Left ventricle myocardium superior (tissue), 1 donor: Measurements from ENCODE around the gene RSPO4. TPM values are rescaled to one million over a fixed set of nuclear protein-coding genes. Genes with fewer than 3 reads are reported as not detected.

Experiments used
- ATAC-seq: fragments of 200-7000 bp; cut with Tn5 transposase; one replicate; pipeline ENCODE4 v1.9.1; 2020; ENCODE audit warnings: mild to moderate bottlenecking, moderate library complexity
- DNase-seq: peaks from one replicate; pipeline ENCODE4 v3.0.0-alpha.2; 2020
- intact Hi-C: fragments of 100-400 bp; cut with micrococcal nuclease; formaldehyde crosslinking; loops from one replicate; pipeline ENCODE4 v1.11.0; 2022
- total RNA-seq: library from RNA; stranded (reverse); fragmentation: NEBNext Ultra II Directional; extraction: Animal tissue kit (Norgen Biotek cat#: 25700); gene quantifications from one replicate; pipeline ENCODE4 v1.2.1, GENCODE V29; 2021
- donor health status: DM: no; HTN: yes; CAD: no; lungs with severe emphysema.

RSPO4 gene
- total RNA-seq, 1 donor from 2014 or later: 0.42 TPM

DNA sequence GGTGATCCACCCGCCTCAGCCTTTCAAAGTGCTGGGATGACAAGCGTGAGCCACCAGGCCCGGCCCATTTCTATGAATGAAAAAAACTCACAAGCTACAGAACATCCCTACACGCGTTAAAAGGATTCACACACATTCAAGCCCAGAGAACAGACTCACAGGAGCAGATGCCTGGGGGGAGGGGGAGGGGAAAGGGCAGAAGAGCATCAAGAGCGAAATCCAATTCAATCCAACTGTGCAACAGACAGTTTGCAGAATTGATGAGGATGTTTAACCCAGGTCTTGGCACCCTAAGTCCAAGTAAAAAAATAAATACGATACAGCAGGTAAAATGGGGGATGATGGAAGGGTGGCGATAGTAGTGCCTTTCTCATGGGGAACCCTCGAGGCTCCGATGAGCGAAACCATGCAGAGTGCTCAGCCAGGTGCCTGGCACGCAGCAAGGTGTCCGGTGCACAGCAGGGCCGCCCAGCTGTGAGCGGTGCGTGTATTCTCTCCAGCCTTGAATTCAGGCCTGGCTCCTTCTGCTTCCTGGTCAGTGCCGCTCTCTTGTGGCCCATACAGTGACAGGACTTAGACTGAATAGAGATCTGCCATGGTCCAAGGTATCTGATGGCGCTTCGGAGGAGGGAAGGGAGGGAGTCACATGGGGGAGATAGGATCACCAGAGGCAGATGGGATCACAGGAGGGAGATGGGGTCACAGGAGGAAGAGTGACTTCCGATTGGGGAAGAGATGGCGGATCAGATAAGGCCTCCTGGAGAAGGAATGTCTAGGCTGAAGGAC, 50.5 kb downstream of the RSPO4 start:
- intact Hi-C loops: no loop called here
- DNase-seq (no peak), ATAC-seq (no peak)

DNA sequence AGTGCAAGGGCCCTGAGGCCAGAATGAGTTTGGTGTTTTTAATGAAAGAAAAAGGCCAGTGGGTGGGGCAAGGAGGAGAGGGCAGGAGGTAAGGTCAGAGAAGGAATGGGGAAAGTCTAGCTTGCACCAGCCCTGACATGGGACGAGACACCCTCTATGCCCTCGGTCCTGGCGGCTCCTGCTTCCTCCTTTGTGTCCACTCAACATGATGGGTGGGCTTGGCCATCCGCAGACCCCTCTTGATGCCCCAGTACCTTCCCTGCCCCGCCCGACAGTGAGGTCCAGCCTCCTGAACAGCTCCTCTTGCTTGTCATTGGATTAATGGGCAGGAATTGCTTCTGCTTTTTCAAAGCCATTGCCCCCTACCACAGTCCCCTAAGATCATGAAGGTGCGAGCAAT, 52.4 kb downstream of the RSPO4 start:
- no peak for DNase-seq
- ATAC-seq: no peak
- intact Hi-C loops: no loop called here

- no peak for DNase-seq
- intact Hi-C loops: no loop called here
- no peak for ATAC-seq
Measured at GRCh38 chr20:946826-947225, 55.3 kb downstream of the RSPO4 start.

DNA sequence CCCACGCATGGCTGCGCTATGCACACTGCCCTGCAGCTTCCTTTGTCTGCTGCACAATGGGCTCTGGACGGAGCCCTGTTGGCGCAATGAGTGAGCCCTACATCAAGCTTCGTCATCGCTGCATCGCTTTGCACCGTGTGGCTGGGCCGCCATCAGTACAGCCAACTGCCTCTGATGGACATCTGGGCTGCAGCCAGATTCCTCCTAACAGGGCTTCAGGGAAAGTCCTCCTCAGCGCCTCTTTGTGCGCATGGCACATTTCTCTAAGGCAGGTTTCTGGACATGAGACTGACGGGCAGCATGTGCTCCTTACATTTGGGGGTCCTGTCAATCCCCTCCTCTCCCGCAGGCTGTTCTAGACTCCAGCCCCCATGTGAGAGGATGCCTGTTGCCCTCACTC, 56.3 kb downstream of the RSPO4 start:
- intact Hi-C loops: no loop called here
- DNase-seq (no peak), ATAC-seq (no peak)

DNA sequence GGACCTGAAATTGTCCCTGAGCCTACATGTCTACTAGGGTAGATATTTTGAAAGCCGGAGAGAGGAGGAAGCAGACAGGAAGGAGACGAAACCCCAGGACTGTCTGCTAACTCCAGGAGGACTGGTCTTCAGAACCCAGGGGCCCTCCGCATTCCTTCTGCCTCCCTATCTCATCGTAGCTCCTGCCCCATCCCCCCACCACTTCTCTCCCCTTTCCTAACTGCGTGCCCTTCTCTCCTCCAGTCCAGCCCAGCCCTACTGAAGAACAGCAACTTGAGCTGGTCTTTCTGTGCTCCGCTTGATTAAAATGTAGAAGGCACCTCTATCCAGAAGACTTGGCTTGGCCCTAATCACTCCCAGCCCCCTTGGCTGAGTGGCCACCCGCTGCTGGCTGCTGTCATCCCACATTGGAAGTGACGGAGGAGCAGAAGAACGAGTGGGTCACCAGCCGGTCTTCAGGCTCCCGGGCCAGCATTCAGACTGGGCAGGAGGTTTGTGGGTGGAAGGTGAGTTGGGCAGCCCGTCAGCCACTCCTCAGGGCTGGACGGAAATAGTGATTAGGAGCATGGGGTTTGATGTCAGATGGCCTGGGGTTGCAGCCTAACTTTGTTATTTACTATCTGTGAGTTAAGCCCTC, 57.2 kb downstream of the RSPO4 start:
- ATAC-seq: no peak
- DNase-seq: no peak
- intact Hi-C loops: no loop called here

GRCh38 chr20:944148-944547, 58.0 kb downstream of the RSPO4 start:
- intact Hi-C loops: no loop called here
- no peak for ATAC-seq

GRCh38 chr20:942611-943010, 59.5 kb downstream of the RSPO4 start:
- DNase-seq: no peak
- no peak for ATAC-seq
- intact Hi-C loops: no loop called here

More at GRCh38 chr20:944148-944547, 58.0 kb downstream of the RSPO4 start:
- no peak for DNase-seq

DNA sequence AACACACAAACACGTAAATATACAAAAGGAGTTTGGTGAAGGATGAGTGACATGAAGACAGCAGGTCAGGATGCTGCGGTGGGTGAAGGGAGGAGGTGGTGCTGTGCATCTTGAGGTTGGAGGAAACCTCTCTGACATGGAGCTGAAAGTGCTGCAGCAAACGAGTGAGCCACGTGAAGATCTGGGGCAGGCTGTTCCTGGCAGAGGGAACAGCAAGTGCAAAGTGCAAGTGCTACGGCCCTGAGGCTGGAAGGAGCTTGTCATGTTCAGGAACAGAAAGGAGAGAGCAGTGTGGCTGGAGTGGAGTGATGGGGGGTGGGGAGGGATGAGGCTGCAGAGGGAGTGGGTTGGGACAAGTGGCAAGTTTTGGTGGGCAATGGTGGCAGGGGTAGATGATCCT, 61.2 kb downstream of the RSPO4 start:
- no peak for ATAC-seq
- intact Hi-C loops: no loop called here
- DNase-seq: no peak

DNA sequence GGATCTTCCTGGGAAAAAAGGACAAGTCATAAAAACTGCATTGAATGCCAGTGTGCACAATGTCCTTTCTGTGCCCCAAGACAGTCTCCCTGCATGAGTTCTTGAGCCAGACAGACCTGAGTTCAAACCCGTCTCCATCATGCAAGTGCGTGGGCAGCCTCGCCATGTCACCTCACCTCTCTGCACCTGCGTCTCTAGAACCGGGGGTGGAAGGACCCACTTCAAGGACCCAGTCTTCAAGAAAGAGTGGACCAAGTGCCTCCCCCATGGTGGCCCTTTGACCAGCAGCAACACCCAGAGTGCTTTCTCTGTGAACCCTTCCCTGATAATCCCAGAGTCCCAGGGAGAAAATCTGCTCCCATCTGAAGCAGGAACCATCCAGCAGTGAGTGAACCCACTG, 62.5 kb downstream of the RSPO4 start:
- ATAC-seq (no peak), DNase-seq (no peak)
- intact Hi-C loops: no loop called here

DNA sequence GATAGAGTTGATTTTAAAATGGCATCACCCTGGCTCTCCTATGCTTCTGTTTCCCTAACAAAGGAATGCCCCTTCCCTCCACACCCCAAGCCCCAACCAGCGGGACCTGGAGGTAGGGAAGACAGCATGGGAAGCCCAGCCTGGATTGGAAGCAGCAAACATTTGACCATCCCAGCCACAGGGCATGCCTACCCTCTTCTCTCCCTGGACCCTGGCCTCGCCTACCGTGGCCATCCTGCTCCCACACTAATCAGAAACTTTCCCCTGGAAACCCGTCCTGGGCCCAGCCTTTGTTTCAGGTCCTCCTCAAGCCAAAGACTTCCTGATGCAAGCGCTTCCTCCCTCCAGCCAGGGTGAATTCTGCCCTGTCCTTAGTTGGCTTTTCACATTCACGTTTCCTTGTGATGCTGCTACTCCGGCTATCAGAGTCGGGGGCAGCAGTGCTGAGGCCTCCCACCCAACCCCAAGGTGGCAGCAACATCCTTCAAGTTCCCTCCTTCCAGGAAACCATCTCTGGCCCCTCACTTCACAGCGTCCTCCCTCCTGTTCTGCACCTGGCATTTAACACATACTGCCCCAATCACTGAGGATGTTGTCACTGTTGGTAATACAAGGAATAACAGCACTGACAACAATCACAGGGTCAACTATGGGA, 67.8 kb downstream of the RSPO4 start:
- ATAC-seq (no peak), DNase-seq (no peak)
- intact Hi-C loops: no loop called here

DNA sequence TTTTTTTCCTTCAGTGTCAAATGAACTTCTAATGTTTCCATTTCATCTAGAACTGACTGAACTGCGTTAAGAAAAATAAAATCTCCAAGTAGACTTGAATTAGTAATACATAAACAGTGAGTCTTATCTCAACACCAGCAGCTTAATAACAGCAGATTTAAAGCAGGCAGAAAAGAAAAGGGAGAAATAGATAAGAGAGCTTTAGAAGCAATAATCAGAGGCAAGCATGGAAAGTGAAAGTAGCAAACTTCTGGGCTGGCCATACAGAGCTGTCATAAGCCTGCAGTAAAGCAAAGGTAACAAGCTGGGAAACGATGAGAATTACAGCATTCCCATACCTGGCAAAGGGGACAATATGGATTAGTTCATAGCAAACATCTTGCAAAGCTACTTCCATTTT, 69.1 kb downstream of the RSPO4 start:
- intact Hi-C loops: no loop called here
- DNase-seq (no peak), ATAC-seq (no peak)

- intact Hi-C loops: no loop called here
- no peak for ATAC-seq
- no peak for DNase-seq
Measured at GRCh38 chr20:931401-931800, 70.7 kb downstream of the RSPO4 start.

DNA sequence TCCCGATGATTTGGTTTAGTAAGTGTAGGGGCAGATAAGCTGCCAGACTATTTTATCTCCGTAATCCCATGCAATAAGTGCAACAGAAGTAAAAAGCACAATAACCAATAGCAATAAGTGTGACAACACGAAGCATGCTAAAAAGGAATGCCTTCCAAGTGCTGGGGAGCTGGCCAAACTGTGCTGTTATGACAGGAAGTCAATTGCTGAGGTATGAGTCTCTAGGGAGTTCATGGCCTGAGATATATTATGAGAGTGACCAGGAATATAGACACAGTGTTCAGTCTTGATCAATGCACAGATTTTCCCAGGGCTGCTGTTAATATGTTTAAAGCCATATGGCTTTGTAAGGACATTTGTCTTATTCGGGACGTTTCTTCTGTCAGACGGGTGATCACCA, 75.4 kb downstream of the RSPO4 start:
- intact Hi-C loops: no loop called here
- ATAC-seq: no peak

DNA sequence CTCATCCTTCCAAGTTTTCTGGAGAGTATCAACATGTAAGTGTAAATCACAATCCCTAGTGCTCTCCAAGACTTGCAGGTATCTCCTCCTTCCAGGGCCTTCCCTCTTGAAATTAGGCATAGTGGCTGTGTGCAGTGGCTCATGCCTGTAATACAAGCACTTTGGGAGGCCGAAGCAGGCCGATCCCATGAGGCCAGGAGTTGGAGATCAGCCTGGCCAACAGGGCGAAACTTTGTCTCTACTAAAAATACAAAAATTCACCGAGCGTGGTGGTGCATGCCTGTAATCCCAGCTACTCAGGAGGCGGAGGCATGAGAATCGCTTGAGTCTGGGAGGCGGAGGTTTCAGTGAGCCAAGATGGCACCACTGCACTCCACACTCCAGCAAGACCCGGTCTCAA, 76.6 kb downstream of the RSPO4 start:
- intact Hi-C loops: no loop called here
- no peak for DNase-seq

More for the DNA sequence above, 75.4 kb downstream of the RSPO4 start:
- DNase-seq: no peak

DNA sequence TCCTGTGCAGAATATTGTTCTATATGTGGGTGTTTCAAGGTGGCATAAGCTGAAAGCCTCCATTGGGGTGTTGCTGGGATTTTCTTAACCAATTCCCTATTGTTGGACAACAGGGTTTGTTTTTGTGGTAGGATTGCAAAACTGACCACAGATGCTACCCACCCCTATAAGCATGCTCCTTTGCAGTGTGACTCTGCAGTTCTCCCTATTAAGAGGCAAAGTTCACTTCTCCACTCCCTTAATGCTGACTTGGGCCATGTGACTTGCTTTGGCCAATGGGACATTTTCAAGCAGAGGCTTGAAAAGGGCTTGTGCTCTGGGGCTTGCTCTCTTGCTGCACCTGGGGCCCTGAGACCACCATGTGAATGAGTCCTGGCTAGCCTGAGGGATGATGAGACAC, 77.5 kb downstream of the RSPO4 start:
- intact Hi-C loops: no loop called here
- ATAC-seq (no peak), DNase-seq (no peak)

More for the DNA sequence above, 76.6 kb downstream of the RSPO4 start:
- no peak for ATAC-seq

GRCh38 chr20:922781-923180, 79.3 kb downstream of the RSPO4 start:
- intact Hi-C loops: no loop called here
- ATAC-seq: no peak
- DNase-seq: no peak

GRCh38 chr20:921068-921467, 81.0 kb downstream of the RSPO4 start:
- ATAC-seq (no peak), DNase-seq (no peak)
- intact Hi-C loops: no loop called here

DNA sequence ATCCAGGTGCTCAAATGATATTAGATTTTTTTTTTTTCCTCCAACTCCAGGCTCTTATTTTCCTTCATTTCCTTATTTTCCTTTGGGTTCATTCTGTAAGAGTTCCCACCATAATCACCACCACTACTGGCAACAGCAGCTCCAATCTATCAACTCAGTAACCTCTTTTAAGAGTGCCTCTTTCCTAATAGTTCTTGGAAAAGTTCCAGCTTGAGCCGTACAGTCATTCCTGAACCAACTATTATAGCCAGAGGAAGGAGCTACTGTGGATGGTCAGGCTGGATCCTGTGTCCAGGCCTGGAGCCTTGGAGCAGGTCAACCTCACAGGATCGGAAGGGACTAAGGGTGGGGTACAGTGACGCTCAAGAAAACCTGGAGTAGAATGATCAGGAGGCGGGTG, 81.8 kb downstream of the RSPO4 start:
- intact Hi-C loops: no loop called here
- ATAC-seq (no peak), DNase-seq (no peak)

DNA sequence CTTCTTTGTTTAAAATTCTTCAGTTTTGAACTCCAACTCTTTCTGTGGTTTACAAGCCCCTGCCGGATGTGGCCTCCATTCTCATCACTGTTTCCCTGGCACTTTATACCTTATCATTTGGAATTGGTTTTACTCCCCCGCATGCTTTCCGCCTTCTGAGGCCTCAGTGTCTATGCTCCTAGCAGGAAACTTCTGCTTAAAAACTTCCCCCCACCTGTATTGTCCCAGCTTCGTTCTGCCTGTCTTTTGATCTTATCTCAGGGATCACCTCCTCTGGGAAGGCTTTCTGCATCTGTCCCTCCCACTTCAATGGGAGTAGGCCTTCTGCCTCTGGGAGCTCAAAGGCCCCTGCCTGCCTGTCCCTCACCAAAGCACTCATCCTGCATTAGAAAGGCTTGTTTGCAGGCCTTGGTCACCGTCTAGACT, 82.6 kb downstream of the RSPO4 start:
- intact Hi-C loops: no loop called here
- DNase-seq (no peak), ATAC-seq (no peak)

- DNase-seq (no peak), ATAC-seq (no peak)
- intact Hi-C loops: no loop called here
Measured at GRCh38 chr20:917416-917815, 84.7 kb downstream of the RSPO4 start.

- intact Hi-C loops: no loop called here
- DNase-seq (no peak), ATAC-seq (no peak)
Measured at GRCh38 chr20:916825-917224, 85.3 kb downstream of the RSPO4 start.
